HG03571 (cell line): ENCODE data around the gene NTRK2.
"Not testable (repeated sequence)": the region's sequence is repeated elsewhere in the genome, so short reads cannot be mapped to it uniquely, and the experiment has no call there.

Experiments
- ATAC-seq: cut with Tn5 transposase; IDR thresholded peaks from one replicate; pipeline ENCODE4 v1.9.1; 2021; ENCODE audit not compliant: unreplicated experiment

Gene NTRK2

GRCh38 chr9:85046475-85046874, 376.9 kb downstream of the NTRK2 start:
- no peak for ATAC-seq

- ATAC-seq: no peak
Observed at GRCh38 chr9:85053206-85053786, 383.8 kb downstream of the NTRK2 start.

DNA sequence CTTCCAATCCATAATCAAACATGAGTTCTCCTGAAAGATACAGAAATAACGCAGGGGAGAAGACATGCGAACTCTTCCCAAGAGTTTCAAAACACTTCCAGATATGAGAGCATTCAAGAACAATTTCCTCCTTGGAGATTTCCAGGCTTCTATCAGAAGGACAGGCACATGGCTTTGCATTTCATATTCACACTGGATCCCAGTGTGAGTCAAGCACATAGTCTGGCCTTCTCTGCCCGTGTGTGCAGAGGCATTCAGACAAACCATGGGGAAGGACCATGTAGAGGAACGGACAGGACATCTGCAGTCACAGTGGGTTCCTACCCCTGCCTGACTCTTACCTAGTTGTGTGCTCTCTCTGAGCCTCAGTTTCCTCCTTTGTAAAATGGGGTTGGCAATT, 384.5 kb downstream of the NTRK2 start:
- no peak for ATAC-seq

DNA sequence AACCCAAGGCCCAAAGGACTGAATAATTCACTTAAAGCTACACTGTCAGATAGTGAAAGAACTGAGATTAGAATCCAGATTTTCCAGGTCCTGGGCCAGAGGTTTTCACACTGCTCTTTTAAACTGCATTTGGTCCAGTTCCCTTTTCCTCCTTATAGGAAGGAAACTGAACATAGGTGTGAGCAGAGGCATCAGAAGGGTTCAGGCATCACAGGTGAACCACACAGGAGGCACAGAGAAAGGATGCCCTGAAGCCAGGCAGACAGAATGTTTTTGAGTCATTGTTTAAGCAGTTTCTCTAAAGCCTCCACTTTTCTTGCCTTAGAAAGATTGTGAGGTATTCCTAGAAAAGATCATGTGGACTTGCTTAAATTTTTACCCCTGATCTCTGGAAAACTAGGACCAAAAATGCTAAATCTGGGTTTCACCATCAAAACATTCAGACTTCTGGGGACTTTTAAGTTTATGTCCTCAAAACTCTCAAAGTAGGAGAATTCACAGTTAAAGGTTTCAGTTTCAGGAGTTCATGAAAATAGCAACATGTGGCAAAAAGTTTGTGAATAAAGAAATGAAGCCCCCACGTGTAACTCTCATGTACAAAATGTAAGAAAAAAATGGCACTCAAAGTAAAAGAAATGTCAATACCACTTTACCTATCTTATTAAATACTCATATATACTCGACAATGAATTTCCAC, 386.1 kb downstream of the NTRK2 start:
- peak; percentile 27 for ATAC-seq

DNA sequence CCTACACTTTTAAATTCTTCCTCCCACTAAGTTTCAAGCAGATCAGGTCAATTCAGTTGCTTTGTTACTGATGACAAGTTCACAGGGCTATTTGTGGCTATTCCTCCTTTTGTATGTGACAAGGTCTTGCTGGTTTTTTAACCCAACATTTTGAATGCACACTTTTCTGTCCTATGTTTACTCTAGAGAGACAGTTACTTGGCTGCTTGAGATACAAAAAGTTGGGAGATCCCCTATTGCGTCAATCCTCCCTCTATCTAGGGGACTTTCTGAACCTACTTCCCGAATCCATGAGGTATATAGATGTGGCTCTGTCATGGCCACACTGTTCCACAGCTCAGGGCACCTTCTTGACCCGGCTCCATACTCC, 386.7 kb downstream of the NTRK2 start:
- ATAC-seq: peak; percentile 51

DNA sequence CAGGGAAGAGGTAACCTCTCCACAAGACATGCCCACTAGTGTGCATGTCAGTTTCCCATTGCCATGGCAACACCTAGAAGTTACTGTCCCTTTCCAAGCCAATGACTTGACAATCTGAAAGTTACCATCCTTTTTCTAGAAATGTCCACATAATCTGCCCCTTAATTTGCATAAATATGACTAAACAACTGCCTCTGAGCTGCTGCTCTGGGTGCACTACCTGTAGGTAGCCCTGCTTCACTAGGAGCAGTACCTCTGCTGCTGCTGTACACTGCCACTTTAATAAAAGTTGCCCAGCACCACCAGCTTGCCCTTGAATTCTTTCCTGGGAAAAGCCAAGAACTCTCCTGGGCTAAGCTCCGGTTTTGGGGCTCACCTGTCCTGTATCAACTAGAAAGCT, 392.4 kb downstream of the NTRK2 start:
- ATAC-seq: no peak

GRCh38 chr9:85062385-85063022, 393.0 kb downstream of the NTRK2 start:
- no peak for ATAC-seq

DNA sequence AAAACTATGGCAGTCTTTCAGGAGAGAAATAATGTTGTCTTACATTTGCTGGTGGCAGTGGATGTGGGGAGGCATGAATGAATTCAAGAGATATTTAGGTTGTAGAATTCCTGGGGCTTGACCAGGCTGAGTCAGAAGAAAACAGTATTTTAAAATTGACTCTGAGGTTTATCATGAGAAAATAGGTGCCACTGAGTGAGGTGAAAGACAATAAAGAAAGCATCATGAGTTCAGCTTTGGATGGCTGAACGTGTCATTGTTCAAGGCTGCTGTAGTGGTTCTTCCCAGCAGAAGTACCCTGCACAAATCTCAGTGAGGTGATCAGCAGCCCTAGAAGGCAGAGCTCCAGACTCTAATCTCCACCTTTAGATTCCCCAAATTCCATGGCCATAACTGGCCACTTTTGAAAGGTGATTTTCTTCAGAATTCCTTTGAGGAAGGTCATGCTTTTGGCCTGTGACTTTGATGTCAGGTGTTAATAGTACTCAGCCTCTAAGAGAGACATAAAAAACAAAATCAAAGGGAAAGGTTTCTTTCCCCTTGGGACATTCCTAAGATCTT, 395.4 kb downstream of the NTRK2 start:
- no peak for ATAC-seq

DNA sequence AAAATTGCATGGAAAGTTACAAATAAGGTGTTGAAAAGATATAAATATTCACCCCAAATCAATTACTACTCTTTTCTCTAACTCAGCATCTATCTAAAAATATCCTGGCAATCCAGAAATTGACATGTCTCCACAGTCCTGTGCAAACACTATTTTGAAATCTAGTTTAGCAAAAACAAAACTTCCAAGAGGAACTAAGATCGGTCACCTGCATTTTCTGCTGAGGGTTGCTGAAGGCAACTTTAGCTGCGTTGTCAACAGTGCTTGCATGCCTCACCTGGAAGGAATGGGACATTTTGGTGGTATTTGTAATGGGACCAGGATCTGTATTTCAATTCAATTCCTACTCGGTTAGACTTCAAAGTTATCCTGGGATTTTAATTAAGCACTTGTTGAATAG, 398.3 kb downstream of the NTRK2 start:
- peak; percentile 61 for ATAC-seq

DNA sequence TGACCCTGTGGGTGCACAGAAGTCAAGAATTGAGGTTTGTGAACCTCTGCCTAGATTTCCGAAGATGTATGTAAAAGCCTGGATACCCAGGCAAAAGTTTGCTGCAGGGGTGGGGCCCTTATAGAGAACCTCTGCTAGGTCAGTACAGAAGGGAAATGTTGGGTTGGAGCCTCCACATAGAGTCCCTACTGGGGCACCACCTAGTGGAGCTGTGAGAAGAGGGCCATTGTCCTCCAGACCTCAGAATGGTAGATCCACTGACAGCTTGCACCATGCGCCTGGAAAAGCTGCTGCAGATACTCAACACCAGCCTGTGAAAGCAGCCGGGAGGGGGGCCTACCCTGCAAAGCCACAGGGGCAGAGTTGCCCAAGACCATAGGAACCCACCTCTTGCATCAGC, 399.9 kb downstream of the NTRK2 start:
- not testable (repeated sequence) for ATAC-seq
